Measurements from ENCODE around the gene MARK3. TPM values are rescaled to one million over a fixed set of nuclear protein-coding genes. Genes with fewer than 3 reads are reported as not detected.
"Not testable (repeated sequence)": the region's sequence is repeated elsewhere in the genome, so short reads cannot be mapped to it uniquely, and the experiment has no call there.

Gene MARK3
- total RNA-seq, 1 donor from 2014 or later = 124 TPM

GRCh38 chr14:103353362-103353761, 31.9 kb upstream of the MARK3 start:
- no peaks in the 10 kb centered on the region for H3K27me3 ChIP-seq (ENCODE audit: insufficient read depth, low read length)
- TF ChIP-seq EZH2 (IDR thresholded peaks at IDR 0.05; ENCODE audit: insufficient read depth, low read length) = no peak
- Mint-ChIP-seq H3K36me3 (ENCODE audit: low read depth, unreplicated experiment) (no peaks in the 10 kb centered on the region), H3K4me1 (ENCODE audit: low read depth, unreplicated experiment) (peaks cover 4% of the 10 kb centered on the region), H3K27me3 (ENCODE audit: low read depth, unreplicated experiment) (no peaks in the 10 kb centered on the region), H3K27ac (ENCODE audit: unreplicated experiment) (no peak overlapping the region), H3K4me3 (ENCODE audit: unreplicated experiment) (no peak overlapping the region), H3K9me3 (ENCODE audit: unreplicated experiment) (peaks cover 4% of the 10 kb centered on the region)
- DNase-seq (ENCODE audit: low read depth) (no peak), FAIRE-seq (no peak)
- no peaks in the 10 kb centered on the region for H3K9me3 ChIP-seq (ENCODE audit: insufficient read depth, low read depth, low read length)
- H3K79me2 ChIP-seq (ENCODE audit: insufficient read depth, low read length) = no peaks in the 10 kb centered on the region
- no peak overlapping the region for H3K4me3 ChIP-seq (ENCODE audit: insufficient read depth, low read depth, low read length)
- H3K27ac ChIP-seq (ENCODE audit: low read depth, low read length) = no peak overlapping the region
- no peak overlapping the region for H3K9ac ChIP-seq (ENCODE audit: low read length)
- no peaks in the 10 kb centered on the region for H3K36me3 ChIP-seq (ENCODE audit: insufficient read depth, low read length)
- H4K20me1 ChIP-seq (ENCODE audit: insufficient read depth, low read length) = no peaks in the 10 kb centered on the region
- H3K4me2 ChIP-seq (ENCODE audit: low read length) = no peak overlapping the region
- H2AFZ ChIP-seq (ENCODE audit: low read depth, low read length) = no peak overlapping the region
- H3K4me1 ChIP-seq (ENCODE audit: insufficient read depth, low read length) = no peaks in the 10 kb centered on the region

- H3K9me3 ChIP-seq (ENCODE audit: insufficient read depth, low read depth, low read length) = no peaks in the 10 kb centered on the region
- no peak overlapping the region for H3K4me2 ChIP-seq (ENCODE audit: low read length)
- DNase-seq (ENCODE audit: low read depth) (no peak), FAIRE-seq (no peak)
- H3K27me3 Mint-ChIP-seq (ENCODE audit: low read depth, unreplicated experiment) = no peaks in the 10 kb centered on the region
- peaks cover 4% of the 10 kb centered on the region for H3K4me1 Mint-ChIP-seq (ENCODE audit: low read depth, unreplicated experiment)
- H3K27me3 ChIP-seq (ENCODE audit: insufficient read depth, low read length) = no peaks in the 10 kb centered on the region
- H3K4me1 ChIP-seq (ENCODE audit: insufficient read depth, low read length) = no peaks in the 10 kb centered on the region
- peaks cover 4% of the 10 kb centered on the region for H3K9me3 Mint-ChIP-seq (ENCODE audit: unreplicated experiment)
- H3K27ac ChIP-seq (ENCODE audit: low read depth, low read length) = no peak overlapping the region
- no peak overlapping the region for H2AFZ ChIP-seq (ENCODE audit: low read depth, low read length)
- no peaks in the 10 kb centered on the region for H3K36me3 ChIP-seq (ENCODE audit: insufficient read depth, low read length)
- no peaks in the 10 kb centered on the region for H3K79me2 ChIP-seq (ENCODE audit: insufficient read depth, low read length)
- H4K20me1 ChIP-seq (ENCODE audit: insufficient read depth, low read length) = no peaks in the 10 kb centered on the region
- H3K27ac Mint-ChIP-seq (ENCODE audit: unreplicated experiment) = no peak overlapping the region
- TF ChIP-seq CTCF (IDR thresholded peaks at IDR 0.05; ENCODE audit: insufficient read depth, low read depth, low read length) = no peak
- TF ChIP-seq EZH2 (IDR thresholded peaks at IDR 0.05; ENCODE audit: insufficient read depth, low read length) = no peak
- no peaks in the 10 kb centered on the region for H3K36me3 Mint-ChIP-seq (ENCODE audit: low read depth, unreplicated experiment)
- no peak overlapping the region for H3K4me3 Mint-ChIP-seq (ENCODE audit: unreplicated experiment)
- no peak overlapping the region for H3K9ac ChIP-seq (ENCODE audit: low read length)
- no peak overlapping the region for H3K4me3 ChIP-seq (ENCODE audit: insufficient read depth, low read depth, low read length)
These were observed 31.1 kb upstream of the MARK3 start for GRCh38 chr14:103354141-103354540.

GRCh38 chr14:103356024-103356682, 29.1 kb upstream of the MARK3 start:
- Mint-ChIP-seq H3K27ac (ENCODE audit: unreplicated experiment) (no peak overlapping the region), H3K9me3 (ENCODE audit: unreplicated experiment) (peaks cover 9% of the 10 kb centered on the region), H3K36me3 (ENCODE audit: low read depth, unreplicated experiment) (no peaks in the 10 kb centered on the region), H3K27me3 (ENCODE audit: low read depth, unreplicated experiment) (no peaks in the 10 kb centered on the region), H3K4me1 (ENCODE audit: low read depth, unreplicated experiment) (peaks cover 4% of the 10 kb centered on the region), H3K4me3 (ENCODE audit: unreplicated experiment) (no peak overlapping the region)
- Histone ChIP-seq H4K20me1 (ENCODE audit: insufficient read depth, low read length) (no peaks in the 10 kb centered on the region), H3K4me2 (ENCODE audit: low read length) (no peak overlapping the region), H3K27ac (ENCODE audit: low read depth, low read length) (no peak overlapping the region), H3K79me2 (ENCODE audit: insufficient read depth, low read length) (no peaks in the 10 kb centered on the region), H3K36me3 (ENCODE audit: insufficient read depth, low read length) (no peaks in the 10 kb centered on the region), H3K4me1 (ENCODE audit: insufficient read depth, low read length) (no peaks in the 10 kb centered on the region), H3K27me3 (ENCODE audit: insufficient read depth, low read length) (no peaks in the 10 kb centered on the region), H3K4me3 (ENCODE audit: insufficient read depth, low read depth, low read length) (no peak overlapping the region), H3K9me3 (ENCODE audit: insufficient read depth, low read depth, low read length) (no peaks in the 10 kb centered on the region), H2AFZ (ENCODE audit: low read depth, low read length) (no peak overlapping the region), H3K9ac (ENCODE audit: low read length) (no peak overlapping the region)
- DNase-seq (ENCODE audit: low read depth) (no peak), FAIRE-seq (no peak)
- TF ChIP-seq EZH2 (IDR thresholded peaks at IDR 0.05; ENCODE audit: insufficient read depth, low read length) (no peak), CTCF (IDR thresholded peaks at IDR 0.05; ENCODE audit: insufficient read depth, low read depth, low read length) (no peak)

GRCh38 chr14:103357552-103357951, 27.7 kb upstream of the MARK3 start:
- Mint-ChIP-seq H3K9me3 (ENCODE audit: unreplicated experiment) (peaks cover 11% of the 10 kb centered on the region), H3K4me1 (ENCODE audit: low read depth, unreplicated experiment) (peaks cover 12% of the 10 kb centered on the region), H3K27ac (ENCODE audit: unreplicated experiment) (peak overlapping the region; percentile 18)
- H3K9ac ChIP-seq (ENCODE audit: low read length); H3K9me3 ChIP-seq (ENCODE audit: insufficient read depth, low read depth, low read length); H3K79me2 ChIP-seq (ENCODE audit: insufficient read depth, low read length); FAIRE-seq; H3K27me3 ChIP-seq (ENCODE audit: insufficient read depth, low read length); H3K4me2 ChIP-seq (ENCODE audit: low read length); DNase-seq (ENCODE audit: low read depth); H3K36me3 ChIP-seq (ENCODE audit: insufficient read depth, low read length); H3K4me3 Mint-ChIP-seq (ENCODE audit: unreplicated experiment); H2AFZ ChIP-seq (ENCODE audit: low read depth, low read length); H3K36me3 Mint-ChIP-seq (ENCODE audit: low read depth, unreplicated experiment); H3K27ac ChIP-seq (ENCODE audit: low read depth, low read length); H3K4me3 ChIP-seq (ENCODE audit: insufficient read depth, low read depth, low read length); H3K27me3 Mint-ChIP-seq (ENCODE audit: low read depth, unreplicated experiment); H4K20me1 ChIP-seq (ENCODE audit: insufficient read depth, low read length): not testable (repeated sequence)
- peaks cover 10% of the 10 kb centered on the region for H3K4me1 ChIP-seq (ENCODE audit: insufficient read depth, low read length)
